HuH-7.5 (cell line): Measurements from ENCODE around the gene HAP1.
"Not testable (repeated sequence)": the region's sequence is repeated elsewhere in the genome, so short reads cannot be mapped to it uniquely, and the experiment has no call there.

Experiments
- DNase-seq: peaks from one replicate; pipeline ENCODE4 v3.0.0; 2011; ENCODE audit warnings: low spot score

The HAP1 gene

DNA sequence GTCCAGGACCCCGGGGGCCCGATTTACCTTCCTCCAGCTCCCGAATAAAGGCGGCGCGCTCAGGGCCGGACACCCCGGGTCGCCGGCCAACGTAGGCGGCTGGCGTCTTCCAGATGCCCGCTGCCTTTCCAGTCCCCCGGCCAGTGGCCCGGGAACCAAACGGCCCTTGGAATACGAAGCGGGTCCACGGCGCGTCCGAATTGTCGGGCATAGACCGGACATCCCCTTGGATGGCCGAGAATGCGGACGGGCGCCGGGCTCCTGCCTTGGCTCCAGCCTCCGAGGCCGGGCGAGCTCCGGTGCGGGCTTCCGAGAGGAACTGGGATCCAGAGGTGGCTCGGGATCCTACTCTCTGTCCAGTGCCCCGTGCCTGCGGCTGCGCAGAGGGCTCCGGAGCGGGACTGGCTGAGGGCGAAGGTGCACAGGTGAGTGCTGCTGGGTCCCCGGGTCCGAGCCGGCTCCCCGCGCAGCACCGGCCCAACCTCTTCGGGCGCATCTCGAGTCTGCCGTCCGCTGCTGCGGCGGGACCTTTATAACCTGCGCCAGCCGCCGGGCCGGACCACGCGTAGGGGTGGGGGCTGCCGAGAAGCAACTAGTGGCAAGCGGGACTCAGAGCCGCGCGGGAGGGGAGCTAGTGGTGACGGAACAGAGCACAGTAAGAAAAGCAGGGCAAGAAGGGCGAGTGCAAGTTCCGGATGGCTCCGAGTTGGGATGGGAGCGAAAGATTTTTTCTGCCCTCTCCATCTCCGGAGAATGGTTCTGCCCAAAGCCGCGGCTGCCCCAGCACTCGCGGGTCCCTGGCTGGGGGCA lies at the start of gene HAP1:
Gene HAP1 (minus strand): TSS at position 505 of the 810 bp plus-strand sequence. CDS start 9 bp downstream, at position 496.
- DNase-seq, result peak; percentile 77

DNA sequence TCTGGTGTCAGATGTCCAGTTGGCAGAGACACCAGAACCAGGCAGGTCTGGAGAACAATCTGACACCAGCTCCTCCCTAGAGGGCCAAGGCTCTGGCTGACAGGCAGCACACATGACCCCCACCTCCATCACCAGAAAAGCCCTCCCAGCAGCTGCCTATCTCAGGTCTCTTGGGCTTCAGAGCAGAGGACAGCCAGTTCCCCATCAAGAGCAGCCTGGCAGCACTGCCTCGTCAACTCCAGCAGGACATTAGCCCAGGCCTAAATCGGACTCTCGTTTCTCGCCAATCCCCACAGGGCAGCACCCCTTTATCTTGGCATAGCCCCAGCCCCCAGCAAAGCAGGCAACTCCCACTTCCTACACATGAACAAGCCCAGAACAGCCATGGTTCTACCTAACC lies 47.7 kb upstream of the HAP1 start:
- no peak for DNase-seq

DNA sequence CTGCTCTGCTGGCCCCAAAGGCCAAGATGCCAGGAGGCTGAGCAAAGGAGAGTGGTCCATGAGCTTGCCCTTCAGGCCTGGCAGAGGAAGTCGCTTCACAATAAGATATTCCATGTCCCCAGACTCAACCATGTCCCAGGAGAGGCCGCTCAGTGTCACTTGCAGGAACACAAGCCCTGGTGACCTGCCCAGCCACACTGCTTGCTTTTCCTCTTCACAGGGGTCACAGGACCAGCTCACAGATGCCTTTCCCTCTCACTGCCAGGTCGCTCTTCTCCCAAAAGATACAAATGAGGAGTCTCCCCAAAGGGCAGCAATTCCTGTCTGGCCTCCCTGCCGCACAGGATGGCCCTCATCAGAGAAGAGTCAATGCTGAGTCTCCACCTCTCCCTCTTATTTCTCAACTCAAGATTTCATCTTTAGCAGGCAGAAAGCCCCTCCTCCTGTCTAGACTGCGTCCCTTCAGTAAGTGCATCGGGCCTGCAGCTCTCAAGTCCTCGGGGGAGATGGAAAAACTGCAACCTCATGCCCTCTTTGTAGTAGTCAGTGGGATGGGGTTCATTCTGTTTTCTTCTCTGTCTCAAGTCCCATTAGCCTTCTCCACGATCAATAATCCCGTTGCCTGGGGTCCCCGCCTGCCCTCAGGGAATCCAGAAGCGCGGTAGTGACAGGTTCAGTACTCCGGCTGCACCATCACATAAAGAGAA lies 47.1 kb upstream of the HAP1 start:
- no peak for DNase-seq

- no peak for DNase-seq
Measured at GRCh38 chr17:41779954-41780353, 45.5 kb upstream of the HAP1 start.

DNA sequence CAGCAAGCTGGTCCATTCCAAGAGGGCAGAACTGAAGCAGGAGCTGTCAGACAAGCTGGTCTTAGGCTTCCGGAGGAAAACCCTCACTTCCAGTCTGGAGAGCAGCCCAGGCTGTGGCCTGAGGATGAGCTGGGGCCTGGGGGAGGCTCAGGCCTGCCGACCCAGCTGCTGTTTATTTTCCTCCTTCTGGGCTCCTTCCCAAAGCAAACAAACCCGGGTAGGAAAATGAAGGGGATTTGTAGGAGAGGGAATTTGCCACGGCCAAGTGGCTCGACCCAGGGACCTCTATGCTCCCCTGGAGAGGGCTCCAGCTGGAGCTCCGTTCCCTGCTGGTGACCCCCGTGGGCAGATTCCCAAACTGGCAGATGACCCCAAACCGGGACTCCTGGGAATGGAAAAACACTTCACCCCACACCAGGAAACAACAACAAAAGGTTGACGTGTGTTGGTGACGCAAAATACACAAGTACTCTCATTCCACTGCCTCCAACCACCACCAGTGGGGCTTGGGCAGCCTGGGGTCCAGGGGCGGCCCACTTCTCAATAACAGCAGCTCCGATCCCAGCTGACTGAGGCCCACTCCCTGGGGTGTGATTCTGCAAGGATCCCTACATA lies 43.2 kb upstream of the HAP1 start:
- peak; percentile 72 for DNase-seq

DNA sequence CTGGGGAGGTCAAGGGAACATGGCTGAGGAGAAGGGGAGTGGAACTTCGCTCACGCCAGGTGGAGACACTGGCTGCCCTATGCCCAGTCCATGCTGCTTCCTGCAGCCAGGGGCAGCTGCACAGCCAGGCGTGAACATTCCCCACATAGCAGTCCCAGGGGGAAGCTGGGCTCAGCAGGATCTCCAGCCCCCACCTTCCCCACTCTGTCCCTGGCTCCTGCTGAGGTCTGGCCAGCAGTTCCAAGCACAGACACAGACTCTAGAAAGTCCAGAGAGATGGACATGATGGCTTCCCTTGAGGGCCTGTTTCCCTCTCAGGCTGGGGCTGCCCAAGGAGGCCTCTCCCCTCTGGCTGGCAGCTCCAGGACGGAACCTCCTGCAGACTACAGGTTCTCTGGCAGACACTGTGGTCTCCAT lies 42.7 kb upstream of the HAP1 start:
- no peak for DNase-seq

DNA sequence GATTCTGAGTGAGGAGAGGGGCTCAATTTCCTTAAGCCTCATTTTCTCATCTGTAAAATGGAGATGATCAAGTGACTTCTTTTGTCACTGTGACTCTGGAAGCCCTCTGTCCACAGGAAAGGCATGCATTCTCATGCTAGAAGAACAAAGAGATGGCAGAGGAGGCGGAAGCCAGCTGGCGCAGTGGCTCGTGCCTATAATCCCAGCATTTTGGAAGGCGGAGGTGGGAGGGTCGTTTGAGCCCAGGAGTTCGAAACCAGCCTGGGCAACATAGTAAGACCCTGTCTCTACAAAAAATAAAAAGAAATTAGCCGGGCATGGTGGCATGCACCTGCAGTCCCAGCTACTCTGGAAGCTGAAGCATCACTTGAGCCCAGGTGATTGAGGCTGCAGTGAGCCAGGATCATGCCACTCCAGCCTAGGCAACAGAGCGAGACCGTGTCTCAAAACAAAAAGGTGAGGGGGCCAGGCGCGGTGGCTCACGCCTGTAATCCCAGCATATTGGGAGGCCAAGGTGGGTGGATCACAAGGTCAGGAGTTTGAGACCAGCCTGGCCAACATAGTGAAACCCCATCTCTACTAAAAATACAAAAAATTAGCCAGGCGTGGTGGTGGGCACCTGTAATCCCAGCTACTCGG lies 41.9 kb upstream of the HAP1 start:
- DNase-seq, result not testable (repeated sequence)

DNA sequence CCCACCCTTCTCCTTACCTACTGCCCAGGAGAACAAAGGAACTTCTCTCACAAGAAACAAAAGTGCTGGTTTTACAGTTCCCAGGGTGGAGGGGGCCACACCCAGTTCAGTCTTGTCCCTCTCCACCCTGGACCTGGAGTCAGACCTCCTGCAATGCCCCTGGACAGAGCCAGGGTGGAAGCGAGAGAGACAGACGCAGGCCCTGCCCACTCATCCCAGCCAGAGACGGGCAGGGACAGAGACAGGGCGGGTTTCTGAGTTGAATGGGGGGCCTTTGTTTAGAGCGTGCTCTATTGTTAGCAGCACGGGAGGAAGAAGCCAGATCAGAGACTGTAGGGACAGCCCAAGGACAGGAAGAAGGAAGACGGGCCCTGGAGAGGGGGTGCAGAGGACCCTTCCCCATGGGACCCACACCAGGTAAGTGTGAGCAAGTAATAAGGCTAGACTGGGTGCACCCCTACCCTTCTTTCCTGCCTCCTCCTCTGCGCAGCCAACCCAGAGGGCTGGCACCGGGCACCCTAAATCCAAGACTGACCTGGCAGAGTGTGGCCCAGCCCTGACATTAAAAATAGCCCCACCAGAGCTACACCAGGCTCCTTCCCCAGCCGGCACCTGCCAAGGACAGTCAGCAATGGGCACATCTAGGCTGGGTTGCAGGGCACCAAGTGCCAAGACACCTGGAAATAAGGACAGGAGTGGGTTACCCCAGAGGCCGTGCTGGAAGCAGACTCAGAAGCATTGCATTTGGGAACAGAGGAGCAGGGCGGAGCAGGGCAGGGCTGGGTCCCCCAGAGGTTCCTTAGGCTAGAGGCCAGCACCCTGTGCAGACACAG lies 41.2 kb upstream of the HAP1 start:
- DNase-seq, result no peak

DNA sequence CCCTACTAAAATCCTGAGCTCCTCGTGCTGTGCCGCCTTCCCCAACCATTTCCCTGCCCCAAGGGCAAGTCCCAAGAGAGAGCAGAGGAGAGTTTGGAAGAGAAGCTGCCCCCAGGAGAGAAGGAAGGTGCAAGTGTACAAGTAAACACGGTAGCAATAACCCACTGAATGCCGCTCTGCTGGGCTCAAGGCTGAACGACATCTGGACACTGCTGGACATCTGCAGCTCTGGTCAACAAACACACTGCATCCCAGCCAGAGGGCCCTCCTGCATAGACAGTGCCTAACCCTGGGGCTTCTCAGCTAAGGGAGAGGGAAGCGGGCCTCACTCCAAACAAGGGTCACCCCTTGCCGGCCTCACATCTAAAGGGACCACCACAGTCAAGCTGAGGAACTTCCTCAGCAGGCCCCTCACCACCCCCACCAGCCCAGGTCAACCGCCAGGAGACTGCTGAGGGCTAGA lies 39.3 kb upstream of the HAP1 start:
- no peak for DNase-seq

DNA sequence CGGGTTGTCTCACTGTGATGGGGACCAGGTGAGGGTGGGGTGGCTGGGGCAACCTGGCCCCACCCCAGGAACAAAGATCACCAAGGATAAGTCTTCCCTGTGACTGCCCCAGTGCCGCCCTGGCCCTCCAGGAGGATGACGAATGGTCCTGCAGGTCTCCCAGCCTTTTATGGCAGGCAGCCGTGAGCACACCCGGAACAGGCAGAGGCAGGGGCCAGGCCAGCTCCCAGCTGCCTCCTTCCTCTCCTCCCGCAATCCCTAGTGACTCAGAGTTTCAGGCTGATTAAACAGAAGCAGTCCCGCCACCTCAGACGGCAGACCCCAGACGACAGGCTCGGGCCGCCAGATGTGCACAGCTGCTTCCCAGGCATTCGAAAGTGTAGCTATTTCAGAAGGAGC lies 38.7 kb upstream of the HAP1 start:
- DNase-seq, result peak; percentile 65

GRCh38 chr17:41772586-41773189 lies 38.2 kb upstream of the HAP1 start:
- peak; percentile 70 for DNase-seq

DNA sequence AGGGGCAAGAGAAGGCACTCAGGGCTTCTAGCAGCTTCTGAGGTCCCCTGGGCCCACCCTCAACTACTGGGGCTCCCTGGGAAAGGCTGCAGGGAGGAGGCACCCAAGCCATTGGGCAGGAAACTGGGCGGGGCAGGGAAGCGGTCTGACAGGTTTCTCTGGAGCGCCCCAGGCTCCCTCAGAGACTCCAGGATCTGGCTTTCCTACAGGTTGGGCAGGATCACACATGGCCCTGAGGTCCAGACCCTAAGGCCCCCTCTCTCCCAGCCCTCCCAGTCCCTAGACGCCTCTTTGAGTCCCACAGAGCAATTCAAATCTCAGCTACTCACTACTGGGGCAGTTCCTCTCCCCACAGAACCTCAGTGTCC lies 37.8 kb upstream of the HAP1 start:
- DNase-seq, result no peak

GRCh38 chr17:41771389-41772206 lies 37.2 kb upstream of the HAP1 start:
- DNase-seq, result no peak

- DNase-seq, result no peak
Measured at GRCh38 chr17:41769985-41770384, 35.5 kb upstream of the HAP1 start.

- no peak for DNase-seq
Measured at GRCh38 chr17:41769346-41769862, 35.0 kb upstream of the HAP1 start.

DNA sequence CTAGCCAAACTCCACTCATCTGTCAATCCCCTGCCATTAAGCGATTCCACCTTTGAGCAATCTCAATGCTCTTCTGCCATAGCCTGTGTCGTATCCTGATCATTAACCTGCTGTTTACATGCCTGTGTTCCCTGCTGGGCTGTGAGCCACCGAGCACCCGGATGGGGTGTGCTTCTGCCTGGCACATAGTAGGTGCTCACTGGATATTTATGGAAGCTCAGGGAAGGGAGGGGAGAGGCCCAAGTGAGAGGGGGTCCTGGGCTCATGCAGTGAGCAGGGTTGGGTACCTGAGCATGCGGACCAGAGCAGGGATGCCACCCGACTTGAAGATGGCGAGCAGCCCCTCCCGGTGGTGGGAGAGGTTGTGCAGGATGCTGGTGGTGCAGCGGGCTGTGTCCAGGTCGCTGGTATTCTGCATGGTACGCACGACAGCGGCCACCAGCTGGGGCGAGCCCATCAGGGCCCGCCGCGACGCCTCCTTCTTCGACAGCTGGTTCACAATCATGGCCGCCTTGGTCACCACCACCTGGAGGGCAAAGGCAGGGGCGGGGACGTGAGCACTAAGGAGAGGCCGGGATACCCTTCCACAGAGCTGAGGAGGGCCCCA lies 34.3 kb upstream of the HAP1 start:
- no peak for DNase-seq

GRCh38 chr17:41767324-41768042 lies 33.0 kb upstream of the HAP1 start:
- DNase-seq, result no peak

GRCh38 chr17:41766135-41766534 lies 31.7 kb upstream of the HAP1 start:
- DNase-seq, result no peak

DNA sequence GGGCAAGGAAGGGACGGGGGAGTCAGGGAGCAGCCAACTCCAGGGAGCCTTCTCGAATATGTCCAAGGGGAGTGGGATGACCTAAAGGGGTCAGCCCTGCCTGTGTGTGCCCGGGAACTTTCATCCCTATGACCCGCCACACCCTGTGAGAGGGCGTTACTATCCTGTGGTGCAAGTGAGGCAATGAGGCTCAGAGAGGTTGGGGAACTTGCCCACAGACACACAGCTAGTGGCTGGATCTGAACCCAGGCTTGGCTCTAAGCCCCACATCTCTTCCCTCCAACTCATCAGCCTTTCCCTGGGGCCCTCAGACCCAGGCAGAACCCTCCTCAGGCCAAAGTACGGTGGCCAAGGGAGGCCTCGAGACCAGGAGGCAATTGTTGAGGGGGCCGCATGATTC lies 28.9 kb upstream of the HAP1 start:
- DNase-seq, result no peak
